Smooth muscle cell (in vitro differentiated cells): ENCODE measurements around the gene TSPAN32. TPM values are rescaled to one million over a fixed set of nuclear protein-coding genes. Genes with fewer than 3 reads are reported as not detected.

Source experiments
- DNase-seq: peaks from one replicate; lab custom pipeline; 2025; ENCODE audit not compliant: unreplicated experiment; lab: John Stamatoyannopoulos, UW
- H2AFZ ChIP-seq: fragments of 200-600 bp; sonication (generic); 2 replicates; pipeline ENCODE4 v1.6.0; 2016; ENCODE audit warnings: antibody characterized with exemption, low read depth, mild to moderate bottlenecking
- H3F3A ChIP-seq: fragments of 200-600 bp; sonication (generic); 2 replicates; pipeline ENCODE4 v1.6.0; 2017; ENCODE audit warnings: antibody characterized with exemption, low read depth
- H3K27ac ChIP-seq: fragments of 200-600 bp; sonication (generic); 2 replicates; pipeline ENCODE4 v1.5.1; 2016; ENCODE audit warnings: low read depth, mild to moderate bottlenecking
- H3K27me3 ChIP-seq: fragments of 200-600 bp; sonication (generic); 2 replicates; pipeline ENCODE4 v1.6.1; 2016; ENCODE audit warnings: low read depth, mild to moderate bottlenecking
- H3K36me3 ChIP-seq: fragments of 200-600 bp; sonication (generic); 2 replicates; pipeline ENCODE4 v1.5.1; 2016; ENCODE audit warnings: low read depth
- H3K4me1 ChIP-seq: fragments of 200-600 bp; sonication (generic); 2 replicates; pipeline ENCODE4 v1.5.1; 2016; ENCODE audit warnings: low read depth
- H3K4me2 ChIP-seq: fragments of 200-600 bp; sonication (generic); 2 replicates; pipeline ENCODE4 v1.6.0; 2016; ENCODE audit warnings: mild to moderate bottlenecking
- H3K4me3 ChIP-seq: fragments of 200-600 bp; sonication (generic); 2 replicates; pipeline ENCODE4 v1.5.1; 2016; ENCODE audit warnings: mild to moderate bottlenecking
- H3K79me2 ChIP-seq: fragments of 200-600 bp; sonication (generic); 2 replicates; pipeline ENCODE4 v1.6.0; 2016; ENCODE audit warnings: low read depth, mild to moderate bottlenecking
- H3K9ac ChIP-seq: fragments of 200-600 bp; sonication (generic); 2 replicates; pipeline ENCODE4 v1.6.0; 2016; ENCODE audit warnings: low read depth
- H3K9me3 ChIP-seq: fragments of 200-600 bp; sonication (generic); replicated peaks from 2 replicates; pipeline ENCODE4 v1.5.1; 2016; ENCODE audit warnings: low read depth
- H4K20me1 ChIP-seq: fragments of 200-600 bp; sonication (generic); 2 replicates; pipeline ENCODE4 v1.6.0; 2016; ENCODE audit warnings: low read depth
- WGBS: methylation state at CpG from one replicate; pipeline ENCODE4 v1.1.7; 2016; ENCODE audit warnings: low lambda C conversion rate; 5-methylcytosine and 5-hydroxymethylcytosine counted together
- polyA plus RNA-seq: library from polyadenylated mRNA; unstranded; fragments of >200 nt; fragmentation: Nextera tagmentation; extraction: Ambion mirVana; gene quantifications from 2 replicates; pipeline ENCODE4 v1.2.1, GENCODE V29; 2016
- total RNA-seq: library from RNA; depleted of rRNA; stranded (reverse); fragments of >200 nt; gene quantifications from 2 replicates; pipeline ENCODE4 v1.2.3, GENCODE V29; 2014
- TF ChIP-seq, protein P1 (sequence below): fragments of 200-600 bp; sonication (generic); IDR thresholded peaks from 2 replicates; pipeline ENCODE4 v1.5.1; 2017; ENCODE audit warnings: borderline replicate concordance, mild to moderate bottlenecking, antibody characterized with exemption; ENCODE audit not compliant: insufficient read depth, poor library complexity, severe bottlenecking

Gene TSPAN32
- total and polyA plus RNA-seq, 2 experiments from 2014 or later, result not detected

DNA sequence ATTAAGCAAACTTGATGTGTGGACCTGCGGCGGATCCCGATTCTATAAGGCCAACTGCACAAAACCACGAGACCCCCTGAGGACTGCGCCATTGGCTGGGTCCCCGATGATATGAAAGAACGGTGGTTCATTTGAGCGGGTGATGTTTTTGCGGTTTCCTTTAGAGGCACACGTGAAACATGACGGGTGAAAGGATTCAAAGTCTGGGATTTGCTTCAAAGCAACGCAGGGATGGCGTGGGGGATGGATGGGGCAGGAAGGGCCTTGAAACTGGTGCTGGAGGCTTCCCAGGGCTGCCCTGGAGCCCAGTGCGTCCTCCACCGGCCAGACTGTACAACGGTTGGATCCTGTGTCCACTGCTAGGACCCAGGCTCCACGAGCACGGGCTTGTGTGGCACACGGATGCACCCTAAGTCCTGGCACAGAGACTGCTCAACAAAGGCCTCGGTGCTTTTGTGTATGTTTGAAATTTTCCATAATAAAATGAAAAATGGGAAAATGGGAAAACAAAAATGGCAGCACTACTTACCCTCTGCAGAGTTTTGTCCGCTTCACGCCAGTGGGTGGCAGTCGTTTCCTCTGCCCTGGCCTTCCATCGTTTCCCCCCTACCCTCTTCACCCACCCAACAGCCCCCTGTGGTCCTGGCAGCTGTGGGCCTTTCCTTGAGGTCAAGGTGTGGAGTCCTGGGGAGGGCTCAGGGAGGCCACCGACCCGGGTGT, 35.1 kb upstream of the TSPAN32 start:
- no peaks in the 10 kb centered on the region for H3K36me3 ChIP-seq
- H4K20me1 ChIP-seq, result no peaks in the 10 kb centered on the region
- H2AFZ ChIP-seq, result no peak overlapping the region
- H3F3A ChIP-seq, result no peaks in the 10 kb centered on the region
- WGBS, result 95% methylated on average over 26 of the region's 26 CpGs
- no peak for DNase-seq
- peaks cover 4% of the 10 kb centered on the region for H3K4me1 ChIP-seq
- no peak overlapping the region for H3K27ac ChIP-seq
- H3K9ac ChIP-seq, result no peak overlapping the region
- peaks cover 56% of the 10 kb centered on the region for H3K27me3 ChIP-seq
- H3K9me3 ChIP-seq, result no peaks in the 10 kb centered on the region
- TF ChIP-seq, protein P1, sequence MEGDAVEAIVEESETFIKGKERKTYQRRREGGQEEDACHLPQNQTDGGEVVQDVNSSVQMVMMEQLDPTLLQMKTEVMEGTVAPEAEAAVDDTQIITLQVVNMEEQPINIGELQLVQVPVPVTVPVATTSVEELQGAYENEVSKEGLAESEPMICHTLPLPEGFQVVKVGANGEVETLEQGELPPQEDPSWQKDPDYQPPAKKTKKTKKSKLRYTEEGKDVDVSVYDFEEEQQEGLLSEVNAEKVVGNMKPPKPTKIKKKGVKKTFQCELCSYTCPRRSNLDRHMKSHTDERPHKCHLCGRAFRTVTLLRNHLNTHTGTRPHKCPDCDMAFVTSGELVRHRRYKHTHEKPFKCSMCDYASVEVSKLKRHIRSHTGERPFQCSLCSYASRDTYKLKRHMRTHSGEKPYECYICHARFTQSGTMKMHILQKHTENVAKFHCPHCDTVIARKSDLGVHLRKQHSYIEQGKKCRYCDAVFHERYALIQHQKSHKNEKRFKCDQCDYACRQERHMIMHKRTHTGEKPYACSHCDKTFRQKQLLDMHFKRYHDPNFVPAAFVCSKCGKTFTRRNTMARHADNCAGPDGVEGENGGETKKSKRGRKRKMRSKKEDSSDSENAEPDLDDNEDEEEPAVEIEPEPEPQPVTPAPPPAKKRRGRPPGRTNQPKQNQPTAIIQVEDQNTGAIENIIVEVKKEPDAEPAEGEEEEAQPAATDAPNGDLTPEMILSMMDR, result no peak
- H3K4me2 ChIP-seq, result no peak overlapping the region
- no peak overlapping the region for H3K4me3 ChIP-seq
- no peaks in the 10 kb centered on the region for H3K79me2 ChIP-seq

DNA sequence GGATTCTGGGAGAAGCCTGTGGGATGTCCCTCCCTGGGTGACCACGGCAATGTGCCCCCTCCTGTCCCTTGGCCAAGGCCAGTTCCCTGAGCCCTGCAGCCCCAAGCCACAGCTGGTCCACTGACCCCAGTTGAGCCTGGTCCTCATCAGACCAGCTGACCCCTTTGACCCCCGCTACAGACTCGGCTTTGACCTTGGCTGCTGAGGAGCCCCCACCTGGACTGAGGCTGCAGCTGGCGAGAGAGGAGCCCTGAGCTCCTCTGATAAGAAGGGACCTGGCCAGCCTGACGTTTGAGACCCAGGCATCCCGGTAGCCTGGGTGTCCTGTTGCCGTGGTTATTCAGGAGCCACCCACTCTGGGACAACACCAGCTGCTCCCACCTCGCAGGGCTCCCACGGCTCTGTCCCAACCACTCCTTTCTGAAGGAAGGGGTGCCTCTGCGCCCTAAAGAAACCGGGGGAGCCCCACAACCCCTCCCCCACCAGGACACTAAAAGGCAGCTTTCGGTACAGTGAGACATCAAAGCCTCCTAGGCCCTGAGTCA, 34.4 kb upstream of the TSPAN32 start:
- no peak overlapping the region for H3K4me3 ChIP-seq
- TF ChIP-seq, protein P1, result no peak

DNA sequence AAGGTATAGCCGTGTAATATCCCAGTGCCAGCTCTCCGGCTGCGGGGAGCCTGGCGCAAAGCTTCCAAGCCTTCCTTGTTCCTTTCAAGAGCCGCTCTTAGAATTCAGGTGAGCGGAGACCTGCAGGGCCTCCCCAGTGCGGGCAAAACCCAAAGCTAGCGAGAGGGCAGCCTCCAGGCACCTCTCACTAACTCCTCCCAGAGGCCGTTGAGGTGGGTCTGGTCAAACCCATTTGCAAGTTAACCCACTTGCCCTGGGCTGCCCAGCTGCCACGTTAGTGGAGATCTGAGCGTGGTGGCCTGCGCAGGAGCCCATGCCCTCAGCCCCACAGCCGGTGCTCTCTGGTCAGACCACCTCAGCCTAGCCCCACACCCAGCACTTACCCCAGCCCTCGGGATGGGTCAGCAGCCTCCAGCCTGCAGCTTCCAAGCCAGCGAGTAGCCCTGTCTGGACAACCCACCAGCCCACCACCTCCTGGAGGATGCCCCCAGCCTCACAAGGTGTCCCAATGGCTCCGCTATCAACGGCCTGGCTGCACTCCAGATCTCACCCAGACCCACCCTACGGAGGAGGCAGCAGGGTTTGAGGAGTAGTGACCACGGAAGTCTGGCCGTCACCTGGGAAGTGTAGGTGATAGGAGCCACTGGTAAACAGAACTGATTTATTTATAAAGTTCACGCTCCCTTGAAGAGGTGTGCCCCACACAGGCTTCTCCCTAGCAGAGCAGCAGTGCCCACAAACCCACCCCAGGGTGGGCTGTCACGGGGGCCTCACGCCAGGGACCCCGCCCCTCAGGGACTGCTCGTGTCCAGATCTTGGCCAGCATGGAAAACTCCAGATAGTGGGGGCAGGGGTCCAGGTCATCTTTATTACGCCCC, 33.7 kb upstream of the TSPAN32 start:
- Histone ChIP-seq H3K4me2 (peak overlapping the region; percentile 93), H3K9me3 (no peaks in the 10 kb centered on the region), H3F3A (no peaks in the 10 kb centered on the region), H2AFZ (no peak overlapping the region), H3K4me1 (peaks cover 4% of the 10 kb centered on the region), H3K79me2 (no peaks in the 10 kb centered on the region), H3K27me3 (peaks cover 69% of the 10 kb centered on the region), H3K36me3 (no peaks in the 10 kb centered on the region), H3K27ac (no peak overlapping the region), H4K20me1 (no peaks in the 10 kb centered on the region), H3K4me3 (peak overlapping the region; percentile 51), H3K9ac (no peak overlapping the region)
- WGBS, result 85% methylated on average over 26 of the region's 26 CpGs
- DNase-seq, result no peak
- TF ChIP-seq, protein P1, result no peak

More for the DNA sequence above, 34.4 kb upstream of the TSPAN32 start:
- Histone ChIP-seq H3K9me3 (no peaks in the 10 kb centered on the region), H2AFZ (no peak overlapping the region), H3K36me3 (no peaks in the 10 kb centered on the region), H3K9ac (no peak overlapping the region), H3K27me3 (peaks cover 62% of the 10 kb centered on the region), H4K20me1 (no peaks in the 10 kb centered on the region), H3K79me2 (no peaks in the 10 kb centered on the region), H3K4me2 (no peak overlapping the region), H3K27ac (no peak overlapping the region), H3F3A (no peaks in the 10 kb centered on the region), H3K4me1 (peaks cover 4% of the 10 kb centered on the region)
- 90% methylated on average over 12 of the region's 12 CpGs for WGBS
- DNase-seq, result no peak
